HG03135 (cell line): ENCODE results near the gene UNC93A.
"Not testable (repeated sequence)": the region's sequence is repeated elsewhere in the genome, so short reads cannot be mapped to it uniquely, and the experiment has no call there.

Source experiments
- ATAC-seq: cut with Tn5 transposase; IDR thresholded peaks from one replicate; pipeline ENCODE4 v1.9.1; 2021; ENCODE audit warnings: mild to moderate bottlenecking, moderate library complexity; ENCODE audit not compliant: unreplicated experiment

The UNC93A gene

DNA sequence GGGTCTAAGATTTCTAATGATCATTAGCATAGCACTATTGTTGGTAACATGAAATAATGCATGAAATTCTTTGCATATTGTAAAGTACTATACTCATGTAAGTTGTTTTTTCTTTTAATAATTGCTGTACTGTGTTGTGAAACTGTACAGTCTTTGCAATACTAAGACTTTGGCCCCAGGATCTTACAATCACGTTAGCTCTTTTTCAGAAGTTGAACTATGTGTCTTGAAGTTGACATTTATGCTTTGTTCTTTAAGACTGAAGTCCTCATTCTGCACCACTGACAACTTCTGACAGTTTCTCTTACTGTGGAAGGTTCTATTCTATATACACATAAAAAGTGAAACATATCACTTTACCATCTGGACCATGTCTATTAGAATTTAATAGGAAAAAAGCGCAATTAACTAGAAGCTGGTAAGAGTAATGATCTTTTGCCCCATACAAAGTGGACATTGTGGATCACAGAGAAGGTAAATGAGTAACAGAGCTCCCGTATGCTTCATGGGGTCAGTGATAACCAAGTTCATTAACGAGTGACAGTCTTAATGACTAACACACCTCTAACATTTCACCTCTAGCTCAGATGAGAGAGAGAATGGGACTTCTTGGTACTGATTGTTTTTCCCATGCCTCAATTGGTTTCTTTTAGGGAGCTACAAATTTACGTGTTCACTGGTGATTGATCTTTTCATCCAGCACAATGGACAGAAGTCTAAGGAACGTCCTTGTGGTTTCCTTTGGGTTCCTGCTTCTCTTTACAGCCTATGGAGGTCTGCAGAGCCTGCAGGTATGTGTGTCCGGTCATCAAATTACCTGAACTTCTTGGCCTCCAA, at the start of gene UNC93A:
UNC93A (plus strand) TSS at position 530 of the 837 bp plus-strand sequence; CDS start at position 705, 175 bp downstream.
- no peak for ATAC-seq

DNA sequence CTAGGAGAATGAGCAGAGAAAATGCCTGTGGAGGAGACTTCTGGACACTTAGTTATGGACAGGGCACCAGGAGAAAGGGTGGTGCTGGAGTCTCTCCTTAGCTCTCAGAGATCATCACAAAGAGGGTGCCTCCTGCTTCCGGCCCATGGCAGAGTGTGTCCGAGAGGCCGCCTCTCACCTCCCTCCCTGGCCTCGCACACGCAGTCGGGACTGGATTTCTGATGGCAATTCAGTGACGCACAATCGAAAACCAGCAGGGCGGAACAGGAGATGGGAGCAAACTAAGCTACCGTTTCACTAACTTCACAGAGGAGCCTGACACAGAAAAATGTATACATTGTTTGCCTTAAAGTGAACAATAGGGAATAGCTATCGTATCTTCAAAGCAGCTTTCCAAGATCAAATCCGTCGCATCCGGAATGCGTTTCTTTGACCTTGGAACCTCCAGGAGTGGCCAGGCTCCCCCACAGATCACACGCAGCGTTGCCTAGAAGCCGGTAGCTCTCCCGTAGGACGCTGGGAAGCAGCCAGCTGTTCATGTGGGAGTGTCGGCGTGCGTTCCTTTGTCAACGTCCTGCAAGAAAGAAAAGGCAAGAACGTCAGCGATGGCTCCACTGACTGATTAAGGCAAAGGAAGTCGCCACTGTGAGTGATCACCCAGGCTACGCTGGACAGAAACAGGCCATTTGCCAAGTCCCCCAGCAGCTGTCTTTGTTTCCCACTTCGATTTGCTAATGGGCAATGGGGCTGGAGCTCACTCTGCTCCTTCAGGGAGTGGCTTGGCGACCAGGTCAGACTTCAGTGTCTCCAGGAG, 49.6 kb upstream of the UNC93A start:
- ATAC-seq, result not testable (repeated sequence)

DNA sequence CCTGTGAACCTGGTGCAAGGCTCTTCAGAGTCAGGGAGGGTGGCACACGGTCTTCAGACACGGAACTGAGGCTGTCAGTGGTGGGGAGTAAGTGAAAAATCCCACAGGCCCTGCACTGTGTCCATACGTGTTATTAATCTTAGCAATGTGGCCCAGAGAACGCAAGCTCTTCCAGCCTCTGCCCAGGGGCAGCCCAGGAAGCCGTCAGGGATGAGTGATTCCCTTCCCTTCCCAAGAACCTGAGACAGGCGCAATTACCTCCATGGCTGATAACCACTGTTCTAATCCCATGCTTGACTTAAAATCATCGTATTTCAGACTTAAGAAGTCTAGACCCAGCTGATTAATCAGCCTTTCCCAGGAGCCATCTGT, 49.0 kb upstream of the UNC93A start:
- not testable (repeated sequence) for ATAC-seq

GRCh38 chr6:167242511-167243051, 48.5 kb upstream of the UNC93A start:
- not testable (repeated sequence) for ATAC-seq

DNA sequence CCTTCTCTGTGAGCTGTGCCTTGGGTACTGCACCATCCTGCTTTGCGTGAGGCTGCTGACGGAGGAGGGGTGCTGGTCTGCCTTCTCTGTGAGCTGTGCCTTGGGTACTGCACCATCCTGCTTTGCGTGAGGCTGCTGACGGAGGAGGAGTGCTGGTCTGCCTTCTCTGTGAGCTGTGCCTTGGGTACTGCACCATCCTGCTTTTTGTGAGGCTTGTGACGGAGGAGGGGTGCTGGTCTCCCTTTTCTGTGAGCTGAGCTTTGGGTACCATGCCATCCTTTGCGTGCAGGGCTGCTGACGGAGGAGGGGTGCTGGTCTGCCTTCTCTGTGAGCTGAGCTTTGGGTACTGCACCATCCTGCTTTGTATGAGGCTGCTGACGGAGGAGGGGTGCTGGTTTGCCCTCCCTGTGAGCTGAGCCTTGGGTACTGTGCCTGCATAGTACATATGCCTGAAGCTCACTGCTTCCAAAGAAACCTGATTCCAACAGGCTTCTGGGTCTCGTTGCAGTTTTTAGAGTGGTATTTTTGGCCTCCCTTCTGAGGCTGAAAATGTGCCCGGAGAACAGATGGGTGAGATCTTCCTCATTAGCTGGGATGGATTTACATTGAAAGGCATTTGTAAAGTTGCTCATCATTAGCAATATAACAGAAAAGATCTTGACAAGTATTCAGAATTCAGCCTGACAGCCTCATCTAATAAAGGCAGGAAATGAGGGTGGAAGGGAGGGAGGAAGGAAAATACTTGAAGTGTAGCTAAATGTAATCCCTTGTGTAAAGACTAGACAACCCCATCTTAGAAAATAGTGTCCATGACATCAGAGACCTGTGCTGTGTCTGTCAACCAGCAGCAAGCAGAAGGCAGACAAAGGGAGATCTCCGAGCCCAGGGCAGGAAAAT, 46.8 kb upstream of the UNC93A start:
- no peak for ATAC-seq

DNA sequence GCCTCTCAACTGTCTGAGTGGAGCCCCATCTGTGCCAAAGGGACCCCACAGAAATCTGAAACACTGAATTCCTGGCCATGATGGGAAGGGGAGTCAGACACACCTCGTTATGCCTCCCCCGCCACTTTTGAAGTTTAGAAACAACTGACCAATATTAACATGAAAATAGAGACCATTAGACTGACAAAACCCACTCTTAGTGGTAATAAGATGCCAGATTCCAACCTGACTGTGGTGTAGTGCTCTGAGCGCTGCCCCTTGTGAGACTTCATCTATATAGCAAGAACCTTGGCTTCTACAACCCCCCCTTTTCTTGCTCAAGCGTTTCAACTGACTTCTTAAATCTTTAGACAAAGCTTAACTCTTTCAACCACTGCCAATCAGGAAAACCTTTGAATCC, 46.1 kb upstream of the UNC93A start:
- ATAC-seq, result no peak

GRCh38 chr6:167245591-167245990, 45.5 kb upstream of the UNC93A start:
- no peak for ATAC-seq

- no peak for ATAC-seq
Observed at GRCh38 chr6:167247814-167248595, 43.1 kb upstream of the UNC93A start.

DNA sequence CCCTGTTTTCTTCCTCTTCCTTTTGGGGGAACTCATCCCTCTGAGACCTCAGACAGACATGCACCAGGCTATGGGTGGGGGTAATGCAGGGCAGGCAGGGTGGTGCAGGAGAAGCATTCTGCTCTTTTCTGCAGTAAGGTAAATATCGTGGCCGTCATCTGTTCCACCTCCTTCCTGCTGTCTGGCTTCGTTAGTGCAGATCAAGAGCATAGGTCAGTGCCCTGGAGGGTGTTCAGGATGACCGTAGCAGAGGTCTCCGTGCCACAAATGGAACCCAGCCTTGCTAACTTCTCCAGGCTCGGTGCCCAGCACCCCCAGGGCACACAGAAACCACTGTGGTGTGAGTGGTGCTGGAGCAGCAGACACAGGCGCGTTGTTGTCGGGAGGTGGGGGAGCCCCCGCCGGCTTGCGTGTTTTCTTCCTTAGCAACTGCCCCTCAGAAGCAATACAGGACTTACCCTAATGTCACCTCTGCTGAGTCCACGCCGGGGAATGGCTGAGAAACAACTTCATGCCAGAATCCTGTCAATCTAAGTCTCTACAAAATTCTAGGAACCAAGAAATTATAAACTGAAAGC, 42.1 kb upstream of the UNC93A start:
- ATAC-seq, result not testable (repeated sequence)

- ATAC-seq, result no peak
Observed at GRCh38 chr6:167252271-167252670, 38.8 kb upstream of the UNC93A start.

- no peak for ATAC-seq
Observed at GRCh38 chr6:167255918-167256553, 35.1 kb upstream of the UNC93A start.

DNA sequence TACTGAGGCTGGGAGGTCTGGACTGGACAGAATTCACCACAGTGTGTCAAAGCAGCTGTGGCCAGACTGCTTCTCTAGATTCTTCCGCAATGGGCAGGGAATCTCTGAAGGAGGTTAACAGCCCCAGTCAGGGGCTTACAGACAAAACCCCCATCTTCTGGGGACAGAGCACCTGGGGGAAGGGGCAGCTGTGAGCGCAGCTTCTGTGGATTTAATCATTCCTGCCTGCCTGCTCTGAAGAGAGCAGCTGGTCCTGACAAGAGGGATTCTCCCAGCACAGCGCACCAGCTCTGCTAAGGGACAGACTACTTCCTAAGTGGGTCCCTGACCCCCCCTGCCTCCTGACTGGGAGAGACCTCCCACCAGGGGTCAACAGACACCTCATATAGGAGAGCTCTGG, 32.5 kb upstream of the UNC93A start:
- no peak for ATAC-seq

DNA sequence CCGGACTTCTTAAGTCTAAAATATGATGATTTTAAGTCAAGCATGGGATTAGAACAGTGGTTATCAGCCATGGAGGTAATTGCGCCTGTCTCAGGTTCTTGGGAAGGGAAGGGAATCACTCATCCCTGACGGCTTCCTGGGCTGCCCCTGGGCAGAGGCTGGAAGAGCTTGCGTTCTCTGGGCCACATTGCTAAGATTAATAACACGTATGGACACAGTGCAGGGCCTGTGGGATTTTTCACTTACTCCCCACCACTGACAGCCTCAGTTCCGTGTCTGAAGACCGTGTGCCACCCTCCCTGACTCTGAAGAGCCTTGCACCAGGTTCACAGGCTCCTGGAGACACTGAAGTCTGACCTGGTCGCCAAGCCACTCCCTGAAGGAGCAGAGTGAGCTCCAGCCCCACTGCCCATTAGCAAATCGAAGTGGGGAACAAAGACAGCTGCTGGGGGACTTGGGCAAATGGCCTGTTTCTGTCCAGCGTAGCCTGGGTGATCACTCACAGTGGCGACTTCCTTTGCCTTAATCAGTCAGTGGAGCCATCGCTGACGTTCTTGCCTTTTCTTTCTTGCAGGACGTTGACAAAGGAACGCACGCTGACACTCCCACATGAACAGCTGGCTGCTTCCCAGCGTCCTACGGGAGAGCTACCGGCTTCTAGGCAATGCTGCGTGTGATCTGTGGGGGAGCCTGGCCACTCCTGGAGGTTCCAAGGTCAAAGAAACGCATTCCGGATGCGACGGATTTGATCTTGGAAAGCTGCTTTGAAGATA, 24.9 kb upstream of the UNC93A start:
- not testable (repeated sequence) for ATAC-seq

- no peak for ATAC-seq
Observed at GRCh38 chr6:167266830-167267555, 24.1 kb upstream of the UNC93A start.

GRCh38 chr6:167267556-167267898, 23.6 kb upstream of the UNC93A start:
- ATAC-seq, result not testable (repeated sequence)

DNA sequence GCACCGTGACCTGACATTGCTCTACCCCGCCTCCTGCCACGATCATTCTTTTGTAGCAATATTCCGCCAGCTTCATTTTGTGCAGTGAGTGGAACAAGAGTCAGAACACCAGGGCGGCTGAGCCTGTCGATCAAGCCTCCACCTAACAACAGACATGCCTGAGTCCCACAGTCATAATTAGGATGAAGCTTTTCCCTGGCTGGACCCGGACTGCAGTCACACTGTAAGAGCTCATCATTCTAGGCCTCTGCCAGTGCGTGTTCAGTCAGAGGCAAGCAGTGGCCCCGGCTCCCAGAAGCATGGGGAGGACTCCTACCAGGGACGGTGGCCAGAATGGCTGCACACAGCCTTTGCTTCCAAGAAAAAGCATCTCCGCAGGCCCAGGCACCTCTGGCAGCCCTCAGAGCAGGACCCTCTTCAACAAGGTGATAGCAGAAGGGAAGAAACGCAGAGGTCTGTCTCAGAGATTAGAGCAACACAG, 23.2 kb upstream of the UNC93A start:
- no peak for ATAC-seq

DNA sequence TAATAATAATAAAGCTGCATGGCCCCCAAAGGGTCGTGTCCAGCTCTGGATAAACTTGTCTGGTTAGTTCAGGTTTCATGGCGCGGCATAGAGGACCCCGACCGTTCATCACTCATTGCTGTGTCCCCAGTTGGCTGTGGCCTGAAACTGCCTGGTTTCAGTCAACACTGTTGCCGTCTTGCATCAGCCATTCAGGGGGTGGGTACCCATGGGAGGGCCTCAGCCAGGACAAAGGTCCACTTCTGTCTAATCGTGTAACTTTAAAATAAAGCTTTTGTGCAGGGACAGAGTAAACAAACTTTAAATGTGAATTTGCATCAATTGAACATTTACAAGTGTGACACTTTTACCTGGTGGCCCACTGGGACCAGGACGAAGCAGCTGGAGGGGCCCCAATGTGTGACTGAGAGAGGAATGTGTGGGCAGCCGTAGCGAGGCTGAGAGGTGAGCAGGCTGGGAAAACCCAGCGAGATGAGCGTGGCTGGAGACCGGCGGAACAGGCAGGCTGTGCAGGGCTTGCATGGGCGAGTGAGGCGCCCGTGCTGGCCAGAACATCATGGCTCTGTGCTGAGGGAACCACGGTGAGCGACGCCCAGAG, 22.3 kb upstream of the UNC93A start:
- ATAC-seq, result no peak
